NCI-H524 treated with DMSO at 0.1 percent for 48 hours (cell line): ENCODE measurements around the gene PKNOX2.

Source experiments
- DNase-seq: peaks from one replicate; lab custom pipeline; 2025; lab: John Stamatoyannopoulos, UW

Gene PKNOX2

GRCh38 chr11:125341676-125342075 lies 177.1 kb downstream of the PKNOX2 start:
- DNase-seq: no peak

- DNase-seq: no peak
Observed at GRCh38 chr11:125342281-125342930, 177.9 kb downstream of the PKNOX2 start.

- DNase-seq: no peak
Observed at GRCh38 chr11:125343086-125343717, 178.7 kb downstream of the PKNOX2 start.

DNA sequence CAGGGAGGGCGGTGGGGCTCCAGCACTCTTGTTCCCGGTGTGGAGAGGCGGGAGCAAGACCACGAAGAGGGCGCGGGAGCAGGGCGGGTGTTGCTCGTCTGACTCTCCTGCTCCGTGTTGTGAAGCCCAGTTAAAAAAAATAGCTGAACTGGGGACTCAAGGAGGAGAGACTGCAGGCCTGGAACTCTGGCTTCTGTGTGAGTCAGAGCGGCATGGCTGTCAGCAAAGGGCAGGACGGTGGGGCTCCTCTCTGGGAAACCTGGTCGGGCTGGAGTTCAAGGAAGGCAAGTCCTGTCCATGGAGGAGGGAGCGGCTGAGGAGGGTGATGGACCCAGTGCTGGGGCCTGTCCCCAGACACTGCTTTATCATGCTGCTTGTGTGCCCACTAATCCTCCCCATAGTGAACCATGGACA lies 179.2 kb downstream of the PKNOX2 start:
- no peak for DNase-seq

- no peak for DNase-seq
Observed at GRCh38 chr11:125344846-125345420, 180.4 kb downstream of the PKNOX2 start.

DNA sequence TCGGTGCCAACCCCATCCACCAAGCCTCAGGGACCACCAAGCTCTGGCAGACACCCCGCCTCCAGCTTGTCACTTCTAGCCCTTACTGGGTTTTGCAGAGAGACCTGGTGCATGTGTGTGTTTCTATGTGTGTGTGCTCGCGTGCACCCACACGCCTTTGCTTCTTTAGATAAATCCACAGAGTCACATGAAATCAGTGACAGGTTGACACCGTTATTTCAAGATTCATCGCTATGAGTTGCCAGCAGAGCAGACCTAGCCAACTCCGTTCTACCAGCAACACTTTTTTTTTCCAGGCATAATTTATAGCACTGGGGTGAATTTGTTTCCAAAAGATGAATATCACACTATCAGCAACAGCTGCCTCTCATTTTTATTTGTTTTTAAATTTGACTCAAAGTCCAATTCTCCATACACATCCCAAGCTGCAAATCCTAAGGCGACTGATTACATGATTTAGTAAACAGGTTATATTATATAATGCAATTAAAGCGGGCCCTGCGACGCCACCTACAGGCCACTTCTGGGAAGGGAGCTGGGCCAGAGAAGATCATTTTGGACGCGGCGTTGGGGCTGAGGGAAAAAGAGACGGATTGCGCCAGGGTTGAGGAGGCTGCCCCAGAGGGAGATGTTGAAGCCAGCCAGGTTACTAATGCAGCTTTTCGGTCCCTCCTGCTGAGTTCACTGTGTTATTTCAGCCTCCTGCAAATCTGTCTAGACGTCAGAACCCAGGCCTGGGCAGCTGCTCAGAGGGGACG lies 181.0 kb downstream of the PKNOX2 start:
- DNase-seq: no peak

DNA sequence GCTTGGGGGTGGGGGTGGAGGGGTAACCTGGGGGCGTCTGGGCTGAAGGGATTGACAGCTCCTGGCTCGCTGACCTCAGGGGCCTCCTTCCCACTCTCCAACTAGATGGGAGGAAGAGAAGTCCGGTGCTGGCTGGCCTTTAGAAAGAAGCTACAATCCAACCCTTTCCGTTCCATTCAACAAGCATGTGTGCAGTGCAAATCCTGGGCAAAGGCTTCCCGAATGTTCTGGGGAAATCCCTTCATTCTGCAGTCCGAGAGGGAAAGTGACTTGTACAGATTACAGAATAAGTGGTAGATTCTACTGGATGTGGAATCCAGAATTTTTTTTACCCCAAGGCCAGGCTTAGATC lies 181.6 kb downstream of the PKNOX2 start:
- no peak for DNase-seq

- DNase-seq: no peak
Observed at GRCh38 chr11:125346565-125347260, 182.2 kb downstream of the PKNOX2 start.

DNA sequence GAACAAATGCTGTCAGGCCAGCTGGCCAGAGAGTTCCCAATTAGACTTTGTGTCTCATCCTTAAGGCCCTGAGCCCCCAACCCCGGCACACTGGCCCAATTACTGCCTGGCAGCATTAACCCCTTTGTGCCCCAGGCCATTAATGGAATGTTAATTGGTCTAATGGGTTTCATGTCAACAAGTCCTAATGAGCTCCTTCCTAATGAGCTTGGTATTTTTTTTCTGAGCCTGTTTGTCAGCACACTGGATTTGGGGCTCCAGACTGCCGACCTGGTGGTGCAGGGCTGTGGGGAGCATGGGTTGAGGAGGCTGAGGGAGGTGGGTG lies 182.7 kb downstream of the PKNOX2 start:
- no peak for DNase-seq

DNA sequence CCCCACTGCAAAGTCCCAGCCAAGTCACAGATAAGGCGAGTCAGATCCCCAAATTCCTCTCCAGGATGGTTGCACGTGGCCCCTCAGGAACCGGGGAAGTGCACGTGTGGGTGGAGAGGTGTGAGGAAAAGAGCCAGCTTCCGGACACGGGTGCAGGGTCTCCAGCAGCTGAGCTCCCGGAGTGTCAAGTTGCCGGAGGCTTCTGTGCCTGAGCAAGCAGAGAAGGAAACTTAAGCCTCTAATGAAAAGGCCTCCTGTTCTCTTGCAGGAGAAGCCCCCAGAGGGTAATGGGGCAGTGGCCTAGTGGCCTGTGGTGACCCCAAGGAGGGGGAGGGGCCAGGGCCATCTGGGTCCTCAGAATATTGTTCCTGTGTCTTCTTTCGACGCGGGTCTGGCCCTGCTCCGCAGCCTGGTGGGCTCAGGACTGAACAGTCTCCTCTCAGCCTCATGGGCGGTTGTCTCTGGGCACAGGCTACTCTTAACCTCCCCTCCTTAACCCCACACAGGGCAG lies 183.6 kb downstream of the PKNOX2 start:
- DNase-seq: no peak

- no peak for DNase-seq
Observed at GRCh38 chr11:125348674-125349309, 184.2 kb downstream of the PKNOX2 start.

GRCh38 chr11:125350206-125351032 lies 185.9 kb downstream of the PKNOX2 start:
- no peak for DNase-seq

GRCh38 chr11:125351033-125351867 lies 186.7 kb downstream of the PKNOX2 start:
- DNase-seq: no peak

DNA sequence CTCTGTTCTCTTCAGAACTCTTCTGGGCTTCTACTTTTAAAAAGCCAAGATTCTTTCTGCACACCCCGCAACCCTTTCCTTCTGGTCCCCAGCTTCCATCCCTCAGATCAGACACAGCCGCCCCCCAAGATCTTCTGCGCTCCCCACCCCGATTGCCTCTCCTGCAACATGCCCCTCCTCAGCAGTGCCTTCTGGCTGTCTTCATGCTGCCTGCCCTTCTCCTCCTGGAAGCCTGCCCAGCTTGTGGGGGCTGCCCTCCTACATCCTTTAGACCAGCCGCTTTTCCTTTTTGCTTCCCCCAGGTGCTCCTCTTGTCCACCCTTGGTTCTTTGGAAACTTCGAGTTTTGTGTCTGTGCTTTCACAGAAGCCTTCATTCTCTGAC lies 187.3 kb downstream of the PKNOX2 start:
- DNase-seq: no peak

DNA sequence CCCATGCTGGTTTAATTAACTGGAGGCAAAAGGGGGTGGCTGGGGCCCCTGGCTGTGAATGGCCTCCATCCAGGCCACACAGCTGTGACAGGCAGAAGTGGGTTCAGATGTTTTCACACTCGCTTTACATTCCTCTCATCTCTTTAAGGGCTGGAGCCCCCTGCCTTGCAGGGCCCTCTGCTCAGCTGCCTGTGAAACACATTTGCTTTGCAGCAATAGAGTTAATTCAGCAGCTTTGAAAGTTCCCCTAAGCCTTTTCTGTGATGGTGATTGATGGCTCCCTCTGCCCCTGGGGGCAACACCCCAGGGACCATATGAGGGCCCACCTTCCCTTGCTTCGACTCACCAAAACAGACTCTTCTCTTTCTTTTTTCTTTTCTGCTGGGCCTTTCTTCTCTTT lies 192.2 kb downstream of the PKNOX2 start:
- DNase-seq: no peak

DNA sequence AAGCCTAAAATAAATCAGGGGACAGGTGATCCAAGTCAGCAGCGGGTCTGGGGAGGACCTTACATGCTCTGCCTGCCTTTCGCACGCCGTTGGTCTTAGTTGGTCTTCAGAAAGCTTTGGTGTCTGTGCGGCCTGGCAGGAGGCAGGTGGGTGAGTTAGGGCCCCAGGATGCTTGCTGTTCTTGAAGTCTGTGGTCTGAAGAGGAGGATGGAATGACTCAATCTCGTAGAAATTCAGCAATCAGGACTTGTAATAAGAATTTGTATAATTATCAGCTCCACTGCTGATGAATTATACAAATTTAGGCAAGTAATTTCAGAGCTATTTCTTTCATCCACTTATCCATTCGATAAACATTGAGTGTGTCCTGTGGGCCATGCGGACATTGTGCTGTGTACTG lies 193.0 kb downstream of the PKNOX2 start:
- no peak for DNase-seq

DNA sequence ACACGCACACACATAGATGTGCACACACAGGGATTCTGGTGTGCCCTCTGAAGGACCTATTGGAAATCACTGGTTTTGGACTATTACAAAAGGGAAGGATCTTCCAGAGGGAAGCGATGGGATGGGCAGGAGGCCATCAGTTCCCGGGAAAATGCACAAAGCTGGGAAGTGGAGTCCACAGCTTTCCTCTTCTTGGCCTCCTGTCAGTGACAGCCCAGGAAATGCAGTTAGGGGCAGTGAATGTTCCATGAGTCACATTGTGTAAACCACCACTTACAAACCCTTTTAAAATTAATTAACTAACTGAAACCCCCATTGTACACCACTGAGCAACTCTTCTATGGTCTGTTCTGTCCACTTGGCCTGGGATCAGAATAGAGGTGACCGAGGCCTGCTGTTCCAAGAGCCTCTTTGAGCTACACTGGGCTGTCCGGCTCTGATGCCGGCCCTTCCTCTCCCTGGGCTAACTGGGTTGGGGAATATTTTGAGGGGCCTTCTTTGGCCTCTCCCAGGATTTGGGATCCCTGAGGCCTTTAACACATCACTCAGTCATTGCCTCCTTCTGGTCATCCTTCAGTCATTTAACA lies 193.8 kb downstream of the PKNOX2 start:
- DNase-seq: no peak

DNA sequence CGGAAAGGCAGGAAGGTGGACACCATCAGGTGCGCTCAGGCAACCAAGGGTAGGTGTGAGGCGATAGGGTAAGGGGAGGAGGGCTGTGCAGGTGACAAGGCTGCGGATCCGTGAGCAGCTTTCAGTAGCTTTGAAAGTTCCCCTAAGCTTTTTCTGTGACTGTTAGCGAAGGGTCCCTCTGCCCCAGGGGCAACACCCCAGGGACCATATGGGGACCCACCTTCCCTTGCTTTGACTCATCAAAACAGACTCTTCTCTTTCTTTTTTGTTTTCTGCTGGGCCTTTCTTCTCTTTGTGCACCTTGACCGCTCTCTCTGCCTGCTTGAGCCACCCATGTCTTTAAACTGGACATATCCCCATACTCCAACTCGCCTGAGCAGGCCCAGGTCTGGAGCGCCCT lies 194.6 kb downstream of the PKNOX2 start:
- no peak for DNase-seq

DNA sequence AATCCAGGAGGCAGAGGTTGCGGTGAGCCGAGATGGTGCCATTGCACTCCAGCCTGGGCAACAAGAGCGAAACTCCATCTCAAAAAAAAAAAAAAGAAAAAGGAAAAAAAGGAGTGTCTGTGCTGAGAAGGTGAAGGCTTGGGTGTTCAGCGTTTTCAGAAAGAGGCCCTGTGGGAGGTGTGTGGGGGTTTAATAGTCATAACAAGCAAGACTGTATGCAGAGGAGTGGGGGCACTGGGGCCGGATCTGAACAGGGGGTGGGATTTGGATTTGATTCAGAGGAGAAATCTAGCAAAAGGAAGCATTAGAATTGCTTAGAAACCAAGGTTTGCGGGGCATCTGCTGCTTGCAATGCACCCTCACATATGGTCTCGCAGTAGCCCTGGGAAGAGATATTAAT lies 195.5 kb downstream of the PKNOX2 start:
- no peak for DNase-seq
